OCI-LY1 (cell line): ENCODE results near the gene GADD45B.

Source experiments
- H2AFZ ChIP-seq: fragments of 200-600 bp; sonication (generic), shearing (Covaris generic); 2 replicates; pipeline ENCODE4 v1.6.0; 2014; ENCODE audit warnings: antibody characterized with exemption, mild to moderate bottlenecking, low read length
- H3F3A ChIP-seq: fragments of 200-600 bp; sonication (generic), shearing (Covaris generic); 2 replicates; pipeline ENCODE4 v1.6.0; 2014; ENCODE audit warnings: mild to moderate bottlenecking, antibody characterized with exemption, low read length, moderate library complexity; ENCODE audit not compliant: insufficient read depth
- H3K27ac ChIP-seq: fragments of 200-600 bp; sonication (generic); 2 replicates; pipeline ENCODE4 v1.5.1; 2014; ENCODE audit warnings: low read length, mixed run types, mild to moderate bottlenecking, low read depth; ENCODE audit not compliant: poor library complexity, severe bottlenecking
- H3K27me3 ChIP-seq: fragments of 200-600 bp; sonication (generic); 2 replicates; pipeline ENCODE4 v1.6.0; 2014; ENCODE audit warnings: antibody characterized with exemption, mild to moderate bottlenecking, low read length, moderate library complexity; ENCODE audit not compliant: insufficient read depth
- H3K36me3 ChIP-seq: fragments of 200-600 bp; sonication (generic); 2 replicates; pipeline ENCODE4 v1.6.1; 2014; ENCODE audit warnings: mild to moderate bottlenecking, antibody characterized with exemption, low read length, moderate library complexity, mixed read lengths; ENCODE audit not compliant: insufficient read depth
- H3K4me1 ChIP-seq: fragments of 200-600 bp; sonication (generic); 2 replicates; pipeline ENCODE4 v1.5.1; 2014; ENCODE audit warnings: mild to moderate bottlenecking, low read length, moderate library complexity; ENCODE audit not compliant: insufficient read depth, severe bottlenecking
- H3K4me2 ChIP-seq: fragments of 200-600 bp; sonication (generic), shearing (Covaris generic); 2 replicates; pipeline ENCODE4 v1.6.1; 2014; ENCODE audit warnings: low read length
- H3K4me3 ChIP-seq: fragments of 200-600 bp; sonication (generic); 2 replicates; pipeline ENCODE4 v1.5.1; 2014; ENCODE audit warnings: low read length, low read depth, mild to moderate bottlenecking, mixed read lengths; ENCODE audit not compliant: poor library complexity, severe bottlenecking
- H3K79me2 ChIP-seq: fragments of 200-600 bp; shearing (Covaris generic); 2 replicates; pipeline ENCODE4 v1.6.1; 2016; ENCODE audit warnings: mixed run types, low read length, mixed read lengths; ENCODE audit not compliant: insufficient read depth
- H3K9ac ChIP-seq: fragments of 200-600 bp; sonication (generic), shearing (Covaris generic); 2 replicates; pipeline ENCODE4 v1.6.1; 2014; ENCODE audit warnings: mild to moderate bottlenecking, low read length, mixed read lengths
- H3K9me2 ChIP-seq: fragments of 200-600 bp; sonication (generic), shearing (Covaris generic); 2 replicates; pipeline ENCODE4 v1.6.1; 2014; ENCODE audit warnings: low read depth, mild to moderate bottlenecking, low read length, mixed read lengths
- H3K9me3 ChIP-seq: fragments of 200-600 bp; shearing (Covaris generic); 2 replicates; pipeline ENCODE4 v1.6.1; 2014; ENCODE audit warnings: low read length, mixed read lengths
- H4K20me1 ChIP-seq: fragments of 200-600 bp; sonication (generic), shearing (Covaris generic); 2 replicates; pipeline ENCODE4 v1.6.0; 2016; ENCODE audit warnings: mild to moderate bottlenecking, low read length; ENCODE audit not compliant: insufficient read depth
- CTCF ChIP-seq: fragments of 200-600 bp; sonication (generic), shearing (Covaris generic); IDR thresholded peaks from 2 replicates; pipeline ENCODE4 v1.5.1; 2017; ENCODE audit warnings: mild to moderate bottlenecking, antibody characterized with exemption, low read length, moderate library complexity, mixed read lengths
- EZH2 ChIP-seq: fragments of 200-600 bp; sonication (generic), shearing (Covaris generic); IDR thresholded peaks from 2 replicates; pipeline ENCODE4 v1.8.0; 2017; ENCODE audit warnings: borderline replicate concordance, mixed run types, mild to moderate bottlenecking, antibody characterized with exemption, low read length, moderate library complexity, mixed read lengths

GADD45B gene

GRCh38 chr19:2477141-2477710, 1.3 kb downstream of the GADD45B start:
- no peaks in the 10 kb centered on the region; the same call in 1 of the 2 replicates for H3K27me3 ChIP-seq
- no peaks in the 10 kb centered on the region for H3K9me2 ChIP-seq
- no peak for TF ChIP-seq CTCF
- H3K4me3 ChIP-seq = peak overlapping the region; percentile 74
- H3K36me3 ChIP-seq = no peaks in the 10 kb centered on the region
- H4K20me1 ChIP-seq = no peaks in the 10 kb centered on the region
- peak overlapping the region; percentile 86 for H3K4me2 ChIP-seq
- peaks cover 3% of the 10 kb centered on the region; the same call in 1 of the 2 replicates for H3K9me3 ChIP-seq
- no peak overlapping the region for H2AFZ ChIP-seq
- no peaks in the 10 kb centered on the region for H3K79me2 ChIP-seq
- no peak overlapping the region for H3K27ac ChIP-seq
- H3K4me1 ChIP-seq = peaks cover 43% of the 10 kb centered on the region
- no peaks in the 10 kb centered on the region for H3F3A ChIP-seq
- H3K9ac ChIP-seq = peak overlapping the region; percentile 68; the same call in 1 of the 2 replicates

- Histone ChIP-seq H3K9ac (no peak overlapping the region; the same call in 1 of the 2 replicates), H3K36me3 (no peaks in the 10 kb centered on the region), H3K9me3 (peaks cover 3% of the 10 kb centered on the region; the same call in 1 of the 2 replicates), H3K27me3 (no peaks in the 10 kb centered on the region; the same call in 1 of the 2 replicates), H3K4me3 (peak overlapping the region; percentile 74), H3K4me2 (peak overlapping the region; percentile 86), H3K9me2 (no peaks in the 10 kb centered on the region), H3K27ac (peak overlapping the region; percentile 59), H3K79me2 (no peaks in the 10 kb centered on the region), H2AFZ (no peak overlapping the region), H3F3A (no peaks in the 10 kb centered on the region), H4K20me1 (no peaks in the 10 kb centered on the region), H3K4me1 (peaks cover 43% of the 10 kb centered on the region)
- TF ChIP-seq CTCF = no peak
- TF ChIP-seq EZH2 = no peak
Measured at GRCh38 chr19:2477732-2478191, 1.8 kb downstream of the GADD45B start.

- peak overlapping the region; percentile 74 for H3K4me3 ChIP-seq
- no peaks in the 10 kb centered on the region for H3F3A ChIP-seq
- H3K4me2 ChIP-seq = peak overlapping the region; percentile 86
- TF ChIP-seq EZH2 (no peak), CTCF (peak; percentile 32; the same call in 1 of the 2 replicates)
- H3K79me2 ChIP-seq = no peaks in the 10 kb centered on the region
- peak overlapping the region; percentile 25; the same call in 1 of the 2 replicates for H3K9ac ChIP-seq
- H3K27me3 ChIP-seq = no peaks in the 10 kb centered on the region; the same call in 1 of the 2 replicates
- peaks cover 7% of the 10 kb centered on the region for H3K9me3 ChIP-seq
- no peaks in the 10 kb centered on the region for H3K9me2 ChIP-seq
- H3K36me3 ChIP-seq = no peaks in the 10 kb centered on the region; the same call in 1 of the 2 replicates
- no peak overlapping the region for H2AFZ ChIP-seq
- peaks cover 43% of the 10 kb centered on the region for H3K4me1 ChIP-seq
- H3K27ac ChIP-seq = peak overlapping the region; percentile 59
- H4K20me1 ChIP-seq = no peaks in the 10 kb centered on the region
Measured at GRCh38 chr19:2478278-2478755, 2.4 kb downstream of the GADD45B start.
